GM18507 (cell line): ENCODE measurements around the gene RNF126.

ENCODE experiments used
- DNase-seq: peaks from one replicate; pipeline ENCODE4 v3.0.0; 2011; ENCODE audit warnings: low read depth; ENCODE audit not compliant: insufficient read length; ENCODE audit errors: extremely low spot score
- FAIRE-seq: peaks from 2 replicates; lab custom pipeline; 2011; peaks lifted over from hg19 to GRCh38; lab: Jason Lieb, UNC

Gene RNF126

GRCh38 chr19:651114-651818 is 11.7 kb downstream of the RNF126 start:
- DNase-seq (no peak), FAIRE-seq (no peak)

- FAIRE-seq (no peak), DNase-seq (no peak)
Measured at GRCh38 chr19:650121-650520, 12.9 kb downstream of the RNF126 start.

GRCh38 chr19:648904-649801 is 13.9 kb downstream of the RNF126 start:
- FAIRE-seq (no peak), DNase-seq (no peak)

- FAIRE-seq: no peak
Measured at GRCh38 chr19:648305-648704, 14.7 kb downstream of the RNF126 start.

GRCh38 chr19:647566-648284 is 15.3 kb downstream of the RNF126 start:
- DNase-seq (no peak), FAIRE-seq (no peak)

More at GRCh38 chr19:648305-648704, 14.7 kb downstream of the RNF126 start:
- DNase-seq: no peak

GRCh38 chr19:646779-647565 is 16.0 kb downstream of the RNF126 start:
- no peak for FAIRE-seq
- DNase-seq: no peak

GRCh38 chr19:645912-646778 is 16.9 kb downstream of the RNF126 start:
- FAIRE-seq: no peak
- no peak for DNase-seq

- DNase-seq (no peak), FAIRE-seq (no peak)
Measured at GRCh38 chr19:644789-645188, 18.2 kb downstream of the RNF126 start.

GRCh38 chr19:644363-644762 is 18.7 kb downstream of the RNF126 start:
- no peak for FAIRE-seq
- DNase-seq: no peak

- DNase-seq: no peak
- no peak for FAIRE-seq
Measured at GRCh38 chr19:643736-644135, 19.3 kb downstream of the RNF126 start.

- no peak for DNase-seq
Measured at GRCh38 chr19:642767-643727, 20.0 kb downstream of the RNF126 start.

GRCh38 chr19:641702-642101 is 21.3 kb downstream of the RNF126 start:
- FAIRE-seq: no peak
- no peak for DNase-seq

More at GRCh38 chr19:642767-643727, 20.0 kb downstream of the RNF126 start:
- no peak for FAIRE-seq

GRCh38 chr19:640606-641189 is 22.3 kb downstream of the RNF126 start:
- FAIRE-seq (no peak), DNase-seq (no peak)

GRCh38 chr19:640161-640558 is 22.9 kb downstream of the RNF126 start:
- no peak for FAIRE-seq
- no peak for DNase-seq

- FAIRE-seq: peak; percentile 56
- DNase-seq: peak; percentile 89
Measured at GRCh38 chr19:639253-640160, 23.5 kb downstream of the RNF126 start, which contains the start of gene FGF22. TSS of gene FGF22 (plus strand) at chr19:639879. CDS start at chr19:639926, 47 bp downstream.

GRCh38 chr19:638906-639252 is 24.1 kb downstream of the RNF126 start:
- FAIRE-seq: no peak

More at GRCh38 chr19:638906-639252, 24.1 kb downstream of the RNF126 start:
- DNase-seq: no peak
